ENCODE results near the gene SSBP3.

SSBP3 gene

DNA sequence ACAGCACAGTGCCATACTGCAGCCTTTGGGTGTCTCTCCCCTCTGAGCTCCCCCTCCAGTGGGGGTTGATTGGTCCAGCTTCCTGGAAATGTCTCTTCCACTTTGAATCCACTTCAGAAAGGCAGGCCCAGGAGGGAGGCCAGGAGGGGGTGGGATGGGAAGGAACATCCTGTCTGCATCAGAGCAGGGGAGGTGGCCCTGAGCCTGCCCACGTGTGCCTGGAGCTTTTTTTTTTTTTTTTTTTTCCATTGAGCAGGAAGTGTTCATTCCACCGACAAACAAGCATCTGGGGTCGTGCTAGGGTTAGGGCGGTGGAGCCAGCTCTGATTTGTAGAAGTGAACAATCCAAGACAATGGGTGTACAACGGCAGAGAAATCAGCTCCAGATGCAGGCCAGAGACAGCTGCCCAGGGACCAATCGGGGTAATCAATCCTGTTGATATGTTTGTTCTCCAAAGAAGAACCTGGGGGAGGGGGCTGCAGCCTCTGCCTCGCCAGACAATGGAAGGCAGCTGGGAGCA, 93.3 kb downstream of the SSBP3 start:
- no peak for DNase-seq (ENCODE audit: extremely low read depth in 1 of 2, low read depth in 1 of 2)

DNA sequence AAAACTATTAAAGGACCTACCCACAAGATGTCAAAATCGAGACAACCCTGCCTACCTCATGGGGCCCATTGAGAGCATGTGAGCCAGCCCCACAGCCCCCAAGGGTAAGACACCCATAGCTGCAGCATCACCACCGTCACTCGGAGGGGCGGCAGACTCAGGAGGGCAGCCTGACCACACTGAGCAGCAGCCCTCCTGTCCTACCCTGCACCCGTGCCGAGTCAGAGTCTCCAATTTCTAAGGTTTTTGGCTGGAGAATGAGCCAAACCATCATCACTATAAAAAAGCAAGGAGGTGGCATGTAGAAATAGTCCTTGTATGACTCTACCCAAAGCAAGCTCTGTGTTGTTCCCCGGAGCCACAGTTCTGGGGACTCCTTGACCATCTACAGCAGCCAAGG, 94.7 kb downstream of the SSBP3 start:
- no peak for DNase-seq (ENCODE audit: extremely low read depth in 1 of 2, low read depth in 1 of 2)

DNA sequence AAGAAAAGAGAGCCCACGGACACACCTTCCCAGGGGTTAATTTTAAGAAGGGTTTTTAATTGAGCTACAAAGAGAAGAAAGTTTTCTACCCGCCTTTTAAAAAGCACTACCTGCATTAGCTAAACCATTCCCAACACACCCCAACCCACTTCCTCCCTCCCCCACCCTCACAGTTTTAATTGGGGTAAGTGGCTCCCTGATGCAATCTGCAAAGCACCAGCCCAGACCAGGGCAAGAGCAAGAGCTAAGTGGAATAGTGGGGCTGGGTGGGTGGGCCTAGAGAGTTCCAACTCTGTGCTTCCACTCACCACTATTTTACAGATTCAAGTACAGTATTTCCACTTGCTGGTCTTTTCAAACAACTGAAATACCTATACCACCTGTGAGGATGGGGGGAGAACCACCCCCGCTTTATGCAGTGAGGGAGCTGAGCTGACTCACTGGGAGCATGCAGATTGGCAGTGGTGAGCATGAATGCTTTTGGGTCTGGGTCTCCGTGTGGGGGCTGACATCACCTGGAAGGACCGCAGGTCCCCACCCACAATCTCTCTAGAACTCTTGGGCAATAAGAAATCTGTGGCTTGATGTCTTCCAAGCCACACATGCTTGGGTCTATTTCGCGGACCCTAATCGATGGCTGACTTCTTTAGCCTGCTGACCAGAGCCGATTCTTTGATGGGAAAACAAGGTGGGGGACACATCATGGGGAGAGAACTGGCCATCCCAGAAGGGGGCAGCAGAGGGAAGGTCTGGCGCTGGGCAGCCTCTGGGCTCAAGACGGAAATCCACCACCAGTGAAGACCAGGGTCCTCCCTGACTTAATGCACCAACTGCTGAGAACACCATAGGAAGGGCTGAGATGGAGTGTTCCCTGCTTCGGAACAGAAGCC, 95.5 kb downstream of the SSBP3 start:
- DNase-seq (ENCODE audit: extremely low read depth in 1 of 2, low read depth in 1 of 2): no peak

DNA sequence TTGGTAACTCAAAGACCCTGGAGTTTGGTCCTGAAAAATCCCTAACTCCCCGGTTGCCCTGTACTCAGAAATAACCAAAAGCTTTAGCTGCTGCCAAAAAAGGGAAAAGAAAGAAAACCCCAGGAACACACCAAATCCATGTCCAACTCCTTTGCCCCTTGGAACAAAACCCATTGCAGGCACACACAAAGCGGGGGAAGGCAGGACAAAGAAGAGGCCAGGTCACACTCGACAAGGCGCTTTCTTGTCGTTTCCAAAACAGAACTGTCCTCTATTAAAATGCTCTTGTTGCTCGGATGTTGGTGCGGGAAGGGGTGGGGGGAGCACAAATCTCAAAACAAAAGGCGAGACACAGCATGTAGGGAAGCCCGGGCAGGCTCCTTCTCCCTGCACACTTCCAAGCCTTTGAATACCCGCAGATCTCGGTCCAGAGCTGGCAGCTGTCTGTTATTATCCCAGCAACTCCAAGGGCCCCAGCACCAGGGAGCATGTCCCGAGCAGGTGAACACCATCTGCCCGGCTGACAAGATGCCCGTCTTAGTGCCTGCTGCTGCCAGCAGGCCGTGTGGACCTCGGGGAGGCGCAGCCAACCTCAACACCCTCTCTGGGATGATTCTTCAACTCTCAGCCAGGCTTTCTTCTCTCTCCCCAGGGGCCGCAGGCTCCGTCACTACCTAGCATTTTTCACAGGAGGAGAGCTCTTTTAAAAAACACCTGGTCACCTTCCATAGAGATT, 96.4 kb downstream of the SSBP3 start:
- DNase-seq (ENCODE audit: extremely low read depth in 1 of 2, low read depth in 1 of 2): no peak

DNA sequence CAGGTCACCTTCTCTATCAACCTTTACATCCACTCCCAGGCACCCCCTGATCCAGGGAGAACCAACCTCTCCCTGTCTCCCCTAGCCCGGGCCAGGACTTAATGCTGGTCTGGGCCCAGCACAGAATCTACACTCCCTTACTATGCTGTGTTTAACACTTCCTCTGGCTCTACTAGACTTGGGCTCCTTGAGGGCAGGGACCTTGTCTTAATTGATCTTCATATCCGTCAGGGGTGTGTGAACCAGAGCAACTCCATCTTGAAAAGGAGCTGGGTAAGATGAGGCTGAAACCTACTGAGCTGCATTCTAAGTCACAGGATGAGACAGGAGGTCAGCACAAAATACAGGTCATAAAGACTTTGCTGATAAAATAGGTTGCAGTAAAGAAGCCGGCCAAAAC, 98.9 kb downstream of the SSBP3 start:
- no peak for DNase-seq (ENCODE audit: extremely low read depth in 1 of 2, low read depth in 1 of 2)

DNA sequence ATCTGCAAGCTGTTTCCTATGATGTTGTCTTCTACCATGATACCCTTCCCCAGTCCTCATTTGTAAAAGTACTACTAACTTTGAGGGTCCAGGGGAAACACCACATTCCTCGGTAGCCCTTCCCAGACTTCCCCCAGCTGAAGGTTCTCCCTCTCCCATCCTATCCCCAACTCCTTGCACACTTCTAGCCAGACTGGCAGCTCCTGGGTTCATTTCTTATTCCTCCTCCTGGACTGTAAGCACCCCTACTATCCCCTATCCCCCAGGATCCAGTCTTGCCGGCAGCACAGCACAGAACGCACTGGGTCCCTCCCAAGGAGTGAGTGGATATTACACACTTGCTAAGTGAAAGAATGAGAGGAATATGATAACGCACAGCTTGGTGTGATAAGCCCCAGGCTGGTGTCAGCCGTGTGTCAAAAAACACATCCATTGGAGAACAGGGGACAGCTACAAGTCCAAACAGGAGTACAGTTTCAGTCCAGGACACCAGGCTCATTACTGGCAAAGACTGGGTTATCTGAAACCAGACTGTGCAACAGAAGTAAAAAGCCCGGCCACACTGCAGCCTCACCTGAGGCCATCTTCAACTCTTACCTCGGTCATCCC, 100.2 kb downstream of the SSBP3 start:
- no peak for DNase-seq (ENCODE audit: extremely low read depth in 1 of 2, low read depth in 1 of 2)

DNA sequence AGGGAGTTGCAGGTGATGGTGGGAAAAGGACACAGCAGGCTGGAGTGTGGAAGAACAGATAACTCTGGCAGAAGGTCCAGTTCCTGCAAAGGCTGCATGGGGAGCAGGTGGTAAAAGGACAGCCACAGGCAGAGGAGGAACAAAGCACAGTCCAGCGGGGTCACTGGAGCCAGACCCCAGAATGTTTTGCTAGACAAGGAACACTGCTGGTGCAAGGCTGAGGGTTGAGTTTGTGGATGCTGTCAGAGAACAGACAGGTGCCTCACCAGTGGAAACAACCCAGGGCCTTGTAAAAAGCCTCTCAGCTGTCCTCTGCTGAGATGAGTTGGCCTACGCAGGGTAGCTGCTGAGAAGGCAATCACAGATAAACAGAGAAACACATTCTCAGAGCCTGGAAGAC, 101.7 kb downstream of the SSBP3 start:
- DNase-seq (ENCODE audit: extremely low read depth in 1 of 2, low read depth in 1 of 2): no peak

DNA sequence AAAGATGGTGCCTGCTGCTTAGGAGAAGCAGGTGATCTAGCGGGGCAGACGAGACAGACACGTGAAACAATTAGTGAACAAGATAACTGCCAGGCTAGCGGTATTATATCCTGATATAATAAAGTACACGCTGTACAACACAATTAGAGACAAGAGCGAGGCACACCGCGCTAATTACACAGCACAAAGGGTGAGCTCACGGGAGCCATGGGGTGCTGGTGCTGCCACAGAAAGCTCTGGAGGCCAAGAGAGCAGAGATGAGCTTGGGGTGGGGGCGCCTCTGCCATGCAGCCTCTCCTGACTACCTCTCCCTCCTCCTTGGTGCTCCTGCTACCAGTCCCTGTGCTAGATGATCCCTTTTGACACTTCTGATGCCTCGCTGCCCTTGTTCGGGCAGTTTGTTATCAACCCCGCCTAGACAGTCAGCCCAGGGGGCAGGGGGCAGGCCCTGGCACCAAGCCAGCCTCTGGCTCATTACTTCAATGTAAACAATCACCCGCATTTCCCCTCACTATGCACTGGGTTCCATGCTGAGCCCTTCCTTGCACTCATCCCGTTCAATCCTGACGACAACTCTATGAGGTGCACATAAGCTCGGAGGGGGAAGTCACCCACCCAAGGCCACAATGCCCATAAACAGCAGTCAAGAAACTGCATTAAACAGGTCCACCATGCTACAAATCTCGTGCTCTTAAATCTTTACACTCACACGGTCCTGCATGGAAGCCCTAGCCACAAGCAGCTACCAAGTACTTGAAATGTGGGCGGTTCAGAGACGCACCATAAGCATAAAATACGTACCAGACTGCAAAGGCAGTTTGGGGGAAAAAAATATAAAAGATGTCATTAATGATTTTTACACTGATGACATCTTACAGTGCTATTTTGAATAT, 103.0 kb downstream of the SSBP3 start:
- no peak for DNase-seq (ENCODE audit: extremely low read depth in 1 of 2, low read depth in 1 of 2)

DNA sequence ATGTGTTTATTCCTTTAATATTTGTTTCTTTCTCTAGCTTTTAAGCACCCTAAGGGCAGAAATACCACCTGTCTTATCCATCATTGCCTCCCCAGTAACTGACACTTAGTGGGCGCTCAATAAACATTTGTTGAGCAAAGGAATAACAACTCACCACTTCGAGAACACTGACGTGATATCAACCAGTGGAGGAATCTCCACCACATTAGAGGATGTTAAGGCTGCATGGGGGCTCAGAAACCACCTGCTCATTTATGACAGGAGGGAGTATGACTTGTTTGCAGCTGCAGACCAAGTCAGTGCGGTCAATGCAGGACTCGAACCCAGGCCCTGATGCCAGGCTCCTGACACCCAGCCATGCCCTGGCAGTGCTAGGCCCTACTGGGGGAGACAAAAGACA, 103.6 kb downstream of the SSBP3 start:
- DNase-seq (ENCODE audit: extremely low read depth in 1 of 2, low read depth in 1 of 2): no peak

DNA sequence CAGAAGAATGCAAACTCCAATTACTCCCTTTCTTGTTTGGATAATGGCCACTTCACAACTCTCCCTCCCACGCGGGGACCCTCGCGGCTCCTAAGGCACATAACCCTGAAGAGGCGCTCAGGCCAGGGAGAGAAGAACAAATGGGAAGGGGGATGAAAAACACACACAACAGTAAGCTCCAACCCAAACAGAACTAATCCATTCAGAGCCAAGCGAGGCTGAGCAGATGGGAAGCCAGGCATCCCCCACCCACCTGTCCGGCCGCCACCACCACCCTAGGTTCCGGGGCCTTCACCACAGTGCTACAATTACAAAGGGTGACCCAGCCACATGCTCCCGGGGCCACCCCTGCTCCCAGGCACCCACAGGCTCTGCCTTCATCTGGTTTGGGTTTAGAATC, 104.7 kb downstream of the SSBP3 start:
- DNase-seq (ENCODE audit: extremely low read depth in 1 of 2, low read depth in 1 of 2): no peak

DNA sequence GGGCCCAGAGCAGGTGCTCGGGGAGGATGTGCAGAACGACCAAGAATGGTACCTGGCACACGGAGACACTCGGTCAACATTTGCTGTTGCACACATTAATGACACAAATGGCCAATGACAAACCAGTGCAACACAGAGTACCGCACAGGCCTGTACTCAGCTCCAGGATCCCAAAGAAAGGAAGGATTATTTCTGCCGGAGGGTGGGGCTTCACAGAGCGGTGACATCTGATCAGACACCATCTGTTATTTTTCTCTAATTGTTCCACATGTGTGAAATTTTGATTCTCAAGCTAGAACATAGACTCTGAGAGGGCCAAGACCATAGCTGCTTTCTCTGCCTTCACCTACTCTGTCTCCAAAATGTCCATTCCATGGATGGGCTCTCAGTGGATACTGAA, 105.8 kb downstream of the SSBP3 start:
- DNase-seq (ENCODE audit: extremely low read depth in 1 of 2, low read depth in 1 of 2): no peak

DNA sequence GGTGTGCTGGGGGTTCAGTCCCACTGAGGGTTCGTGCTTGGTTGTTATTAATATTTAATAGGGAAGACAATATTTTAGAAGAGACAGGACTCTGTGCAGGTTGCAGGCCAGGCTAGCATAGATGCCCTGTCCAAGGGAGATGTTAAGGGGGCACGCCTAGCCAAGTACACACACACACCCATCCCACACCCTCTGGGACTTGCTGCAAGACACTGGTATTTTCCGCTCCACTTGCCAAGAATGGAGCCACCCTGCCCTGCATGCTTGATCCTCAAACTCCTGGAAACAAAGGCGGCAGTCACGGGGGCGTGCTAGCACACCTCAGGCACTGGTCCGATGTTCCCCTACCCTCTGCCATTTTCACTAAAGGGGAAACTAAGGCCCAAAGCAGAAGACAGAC, 107.2 kb downstream of the SSBP3 start:
- no peak for DNase-seq (ENCODE audit: extremely low read depth in 1 of 2, low read depth in 1 of 2)

DNA sequence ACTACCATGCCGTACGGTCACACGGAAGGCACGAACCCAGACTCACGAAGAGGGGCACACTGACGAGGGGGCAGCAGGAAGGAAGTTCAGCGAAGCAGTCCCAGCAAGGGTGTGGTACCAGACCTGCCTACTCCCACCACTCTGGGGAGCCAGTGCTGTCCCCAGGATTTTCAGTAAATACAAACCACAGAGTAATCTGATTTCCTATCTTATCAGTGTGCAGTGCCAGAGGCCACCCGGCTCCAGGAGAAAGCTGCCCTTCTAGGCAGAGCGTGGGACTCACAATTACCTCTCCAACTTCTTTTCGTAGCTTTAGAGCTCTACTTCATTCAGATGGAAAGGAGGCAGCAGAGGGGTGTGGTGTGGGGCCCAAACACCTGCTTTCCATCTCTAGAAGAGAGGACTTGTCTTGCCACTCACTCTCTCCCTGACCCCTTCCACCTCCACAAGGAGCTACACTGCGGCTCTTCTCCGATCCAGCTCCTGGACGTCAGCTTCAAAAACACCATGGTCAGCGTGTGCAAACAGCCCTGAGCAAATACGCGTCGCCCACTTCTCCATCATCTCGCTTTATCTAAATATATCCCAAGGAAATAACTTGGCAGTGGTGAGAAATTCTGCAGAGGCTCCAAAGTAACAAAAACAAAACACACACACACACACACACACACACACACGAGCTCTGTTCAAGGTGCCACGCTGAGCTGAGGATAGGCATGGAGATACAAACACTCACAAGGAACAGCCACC, 107.7 kb downstream of the SSBP3 start:
- DNase-seq (ENCODE audit: extremely low read depth in 1 of 2, low read depth in 1 of 2): no peak

DNA sequence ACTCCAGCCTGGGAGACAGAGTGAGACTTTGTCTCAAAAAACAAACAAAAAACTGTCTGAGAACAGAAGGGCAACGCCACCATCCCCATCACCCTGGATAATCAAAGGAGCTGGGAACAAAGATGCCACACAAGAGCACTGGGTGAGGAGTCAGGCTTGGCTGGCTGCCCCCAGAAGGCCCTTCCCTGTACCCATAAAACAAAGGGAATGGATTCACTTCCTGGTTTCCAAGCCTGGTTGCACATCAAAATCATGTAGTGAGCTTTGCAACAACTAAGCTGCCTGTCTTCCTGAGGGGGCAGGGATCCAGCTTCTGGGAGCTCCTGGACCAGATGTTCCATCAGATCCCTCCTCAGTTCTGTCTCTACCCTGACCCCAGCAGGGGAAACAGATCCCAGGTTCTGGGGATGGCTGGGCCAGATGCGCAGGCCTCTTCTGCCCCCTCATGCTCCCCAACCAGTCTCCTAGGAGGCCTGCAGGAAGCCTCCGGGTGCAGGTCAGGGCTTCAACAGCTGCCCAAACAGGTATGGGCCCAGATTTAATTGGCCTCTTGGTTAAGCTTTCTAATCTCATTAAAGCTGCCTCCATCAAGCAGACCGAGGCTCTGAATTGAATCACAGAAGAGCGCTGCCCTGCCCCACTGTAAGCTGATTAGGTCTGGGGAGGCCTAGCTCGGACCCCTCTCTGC, 108.5 kb downstream of the SSBP3 start:
- no peak for DNase-seq (ENCODE audit: extremely low read depth in 1 of 2, low read depth in 1 of 2)

DNA sequence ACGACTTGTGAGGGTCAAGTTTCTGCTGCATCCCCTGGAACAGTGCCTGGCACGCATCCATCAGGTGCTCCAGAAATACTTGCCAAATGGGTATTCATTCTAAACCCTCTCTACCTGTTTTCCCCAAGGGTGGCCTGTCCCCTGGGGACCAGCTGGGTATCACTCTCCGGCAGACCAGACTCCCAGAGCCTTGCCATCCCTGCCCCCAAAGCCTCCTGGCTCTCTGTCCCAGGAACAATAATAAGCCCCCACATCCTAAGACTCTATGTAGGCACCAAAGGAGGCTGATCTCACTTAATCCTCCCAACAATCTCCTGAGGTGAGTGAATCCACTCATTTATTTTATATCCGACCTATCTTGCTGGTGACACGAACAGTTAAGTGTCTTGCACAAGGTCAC, 109.5 kb downstream of the SSBP3 start:
- no peak for DNase-seq (ENCODE audit: extremely low read depth in 1 of 2, low read depth in 1 of 2)

DNA sequence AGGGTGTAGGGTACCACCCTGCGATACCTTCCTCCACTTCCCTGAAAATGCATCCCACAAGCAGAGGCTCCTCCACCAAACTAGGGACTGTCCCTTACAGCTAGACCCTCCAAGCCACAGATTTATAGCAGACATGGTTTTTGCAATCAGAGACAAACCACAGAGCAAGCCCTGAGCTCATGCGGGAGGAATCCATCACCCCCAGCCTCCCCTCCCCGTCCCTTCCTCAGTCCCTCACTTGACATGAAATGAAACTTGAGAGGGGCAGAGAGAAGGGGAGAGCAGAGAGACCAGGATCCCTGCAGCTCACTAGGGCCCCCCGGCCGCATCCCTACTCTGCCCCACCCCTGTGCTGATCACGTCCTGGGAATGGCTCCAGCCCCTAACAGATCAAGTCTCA, 111.3 kb downstream of the SSBP3 start:
- no peak for DNase-seq (ENCODE audit: extremely low read depth in 1 of 2, low read depth in 1 of 2)

DNA sequence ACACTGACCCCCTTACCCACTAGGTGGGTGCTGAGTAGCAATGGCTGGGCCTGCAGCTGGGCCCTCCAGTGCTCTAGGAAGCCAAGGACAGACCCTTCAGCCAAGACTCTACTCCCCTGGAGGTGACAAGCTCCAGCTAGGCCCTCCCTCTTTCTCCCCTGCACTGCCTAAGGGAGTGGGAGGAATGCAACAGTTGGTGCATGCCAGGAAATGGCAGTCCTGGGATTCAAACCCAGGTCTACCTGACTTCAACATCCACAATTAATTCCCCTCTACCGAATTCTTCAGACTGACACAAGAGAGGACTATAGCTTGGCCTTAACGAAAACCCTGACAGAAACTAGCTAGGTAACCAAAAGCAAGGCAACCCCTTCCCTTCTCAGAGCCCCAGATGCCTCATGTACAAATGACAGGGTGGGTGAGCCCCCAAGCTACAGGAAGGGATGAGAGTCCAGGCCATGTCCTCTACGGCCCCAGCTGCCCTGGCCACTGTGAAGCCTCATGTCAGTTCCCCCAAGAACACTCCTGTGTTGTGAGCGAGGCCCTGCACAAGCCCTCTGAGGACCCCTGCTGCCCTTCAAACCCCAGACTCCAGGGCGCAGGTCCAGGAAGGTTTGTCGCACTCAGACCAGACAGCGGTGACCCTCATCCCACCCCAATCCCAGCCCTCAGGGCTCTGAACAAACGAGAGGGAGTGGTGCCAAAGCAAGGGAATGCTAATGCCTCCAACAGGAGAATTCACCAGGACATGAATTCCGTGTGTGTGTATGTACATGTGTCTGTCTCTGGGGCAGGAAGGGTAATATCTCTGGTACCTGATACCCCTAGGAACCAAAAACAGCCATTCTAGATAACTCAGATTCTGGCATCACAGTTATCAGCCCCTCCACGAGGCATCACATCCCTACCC, 113.9 kb downstream of the SSBP3 start:
- DNase-seq (ENCODE audit: extremely low read depth in 1 of 2, low read depth in 1 of 2): no peak

DNA sequence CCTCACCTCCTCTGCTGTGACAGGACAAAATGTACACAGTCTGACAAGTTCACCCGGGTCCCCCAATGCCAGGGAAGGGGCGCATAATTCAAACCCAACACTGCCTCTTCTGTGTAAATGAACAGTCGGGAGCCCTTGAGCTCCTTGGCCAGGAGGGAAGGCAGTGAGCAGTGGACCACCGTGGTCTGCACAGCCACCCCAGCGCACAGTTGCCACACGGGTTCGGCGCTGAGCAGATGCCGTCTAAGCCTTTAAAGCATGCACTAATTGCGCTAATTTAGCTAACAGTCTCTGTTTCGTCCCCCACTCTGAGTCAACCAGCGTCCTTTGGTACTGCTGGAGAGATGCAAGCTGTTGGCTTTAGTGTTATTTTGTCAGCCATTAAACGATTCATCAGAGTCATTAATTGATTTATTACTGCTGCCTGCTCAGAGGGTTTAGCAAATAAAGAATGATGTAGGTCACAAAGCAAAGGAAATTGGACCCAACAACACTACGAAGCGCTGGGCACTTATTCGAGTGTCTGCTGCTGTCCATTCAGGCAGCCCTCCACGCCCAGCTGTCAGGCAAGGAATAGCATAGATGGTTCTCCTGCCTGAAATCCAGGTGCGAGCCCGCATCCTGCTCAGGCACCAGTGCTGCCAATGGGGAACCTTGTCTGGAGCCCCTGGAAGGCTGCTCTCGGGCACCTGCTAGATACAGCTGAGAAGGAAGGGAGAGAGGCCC, 114.8 kb downstream of the SSBP3 start:
- DNase-seq (ENCODE audit: extremely low read depth in 1 of 2, low read depth in 1 of 2): no peak

Measured in stimulated activated CD8-positive, alpha-beta memory T cell treated with anti-CD3 and anti-CD28 coated beads, Interleukin-7, amount 100 ng/mL, for 48 hours (primary cell).